Right lobe of liver (tissue), 6 donors: ENCODE measurements around the gene CDH2. TPM values are rescaled to one million over a fixed set of nuclear protein-coding genes. Genes with fewer than 3 reads are reported as not detected.

Source experiments
- ATAC-seq, 4 donors: fragments of 200-7000 bp; cut with Tn5 transposase; one replicate each; pipeline ENCODE4 v1.9.1; 2020; ENCODE audit warnings: mild to moderate bottlenecking in 4 of 4, moderate library complexity in 4 of 4
- DNase-seq, 3 donors: peaks; one replicate each; pipeline ENCODE4 v3.0.0-alpha.2; 2020
- H3K27ac ChIP-seq, 3 donors: fragments of 200-600 bp; one replicate each; pipeline ENCODE4 v1.8.0; 2022
- H3K27me3 ChIP-seq, 2 donors: fragments of 200-600 bp; one replicate each; pipeline ENCODE4 v1.8.0; 2022
- H3K36me3 ChIP-seq, 4 donors: fragments of 200-600 bp; sonication (generic) in 1 of 4; one replicate each; pipeline versions ENCODE4 v1.5.1 to v1.8.0; 2017 to 2022; ENCODE audit warnings: control low read depth in 1 of 4
- H3K4me1 ChIP-seq, 4 donors: fragments of 200-600 bp; sonication (generic) in 1 of 4; one replicate each; pipeline versions ENCODE4 v1.5.1 to v1.8.0; 2017 to 2022; ENCODE audit warnings: control low read depth in 1 of 4
- H3K4me3 ChIP-seq, 3 donors: fragments of 200-600 bp; one replicate each; pipeline ENCODE4 v1.8.0; 2022
- H3K9me3 ChIP-seq, 4 donors: fragments of 200-600 bp; sonication (generic) in 1 of 4; one replicate each; pipeline versions ENCODE4 v1.5.1 to v1.8.0; 2017 to 2022; ENCODE audit warnings: control low read depth in 1 of 4
- POLR2A ChIP-seq: fragments of 450-650 bp; IDR thresholded peaks from one replicate; pipeline ENCODE4 v1.6.1; 2017; ENCODE audit warnings: antibody characterized with exemption, mild to moderate bottlenecking
- WGBS: methylation state at CpG from one replicate; pipeline ENCODE4 v1.1.6; 2018; ENCODE audit warnings: low coverage, low lambda C conversion rate; ENCODE audit not compliant: insufficient coverage; ENCODE audit errors: missing lambda C conversion rate; 5-methylcytosine and 5-hydroxymethylcytosine counted together
- intact Hi-C, 2 donors: fragments of 100-400 bp; cut with DNase I; formaldehyde crosslinking; loops; one replicate each; pipeline versions ENCODE4 v1.11.2 to v1.14.1; 2022
- total RNA-seq, 6 experiments: library from RNA; depleted of rRNA in 2 of 6; stranded (reverse); fragments of >200 nt in 2 of 6; fragmentation: NEBNext Ultra II Directional in 3 of 6; extraction: Animal tissue kit (Norgen Biotek cat#: 25700) in 3 of 6; gene quantifications; one replicate each; pipeline versions ENCODE4 v1.1.0 to v1.2.4, GENCODE V29; 2016 to 2023
- TF ChIP-seq, protein P1 (sequence below), 4 donors: fragments of 200-600 bp in 3 of 4; fragments of 450-650 bp in 1 of 4; IDR thresholded peaks; one replicate each; pipeline versions ENCODE4 v1.5.1 to v1.8.0; 2016 to 2022; ENCODE audit warnings: antibody characterized with exemption in 4 of 4, mild to moderate bottlenecking in 2 of 4
- donor health status: DM: no; HTN: yes; CAD: no.
- donor health status: DM: no; HTN: no; CAD: no.
- donor health status: DM: no; HTN: no; CAD: no.
- donor health status: DM: no; HTN: yes; CAD: no.
- donor health status: DM: no; HTN: yes; CAD: no.

The CDH2 gene
- total RNA-seq, 6 experiments from 2014 or later: 32.3 to 46.8 (median 35.8) TPM

- WGBS: 40% methylated on average over 4 of the region's 4 CpGs
- no peak for TF ChIP-seq POLR2A
- TF ChIP-seq, protein P1, sequence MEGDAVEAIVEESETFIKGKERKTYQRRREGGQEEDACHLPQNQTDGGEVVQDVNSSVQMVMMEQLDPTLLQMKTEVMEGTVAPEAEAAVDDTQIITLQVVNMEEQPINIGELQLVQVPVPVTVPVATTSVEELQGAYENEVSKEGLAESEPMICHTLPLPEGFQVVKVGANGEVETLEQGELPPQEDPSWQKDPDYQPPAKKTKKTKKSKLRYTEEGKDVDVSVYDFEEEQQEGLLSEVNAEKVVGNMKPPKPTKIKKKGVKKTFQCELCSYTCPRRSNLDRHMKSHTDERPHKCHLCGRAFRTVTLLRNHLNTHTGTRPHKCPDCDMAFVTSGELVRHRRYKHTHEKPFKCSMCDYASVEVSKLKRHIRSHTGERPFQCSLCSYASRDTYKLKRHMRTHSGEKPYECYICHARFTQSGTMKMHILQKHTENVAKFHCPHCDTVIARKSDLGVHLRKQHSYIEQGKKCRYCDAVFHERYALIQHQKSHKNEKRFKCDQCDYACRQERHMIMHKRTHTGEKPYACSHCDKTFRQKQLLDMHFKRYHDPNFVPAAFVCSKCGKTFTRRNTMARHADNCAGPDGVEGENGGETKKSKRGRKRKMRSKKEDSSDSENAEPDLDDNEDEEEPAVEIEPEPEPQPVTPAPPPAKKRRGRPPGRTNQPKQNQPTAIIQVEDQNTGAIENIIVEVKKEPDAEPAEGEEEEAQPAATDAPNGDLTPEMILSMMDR (IDR thresholded peaks at IDR 0.05): no peak
- intact Hi-C loops: no loop called here
- H3K36me3 ChIP-seq: no peaks in the 10 kb centered on the region
- no peak overlapping the region for H3K27ac ChIP-seq
- DNase-seq (no peak), ATAC-seq (no peak)
- no peak overlapping the region for H3K4me3 ChIP-seq
- H3K9me3 ChIP-seq: no peaks in the 10 kb centered on the region
- no peaks in the 10 kb centered on the region for H3K4me1 ChIP-seq
- H3K27me3 ChIP-seq: no peaks in the 10 kb centered on the region
Observed at GRCh38 chr18:27901424-27902226, 275.3 kb downstream of the CDH2 start.
